Osteoblast (primary cell): ENCODE measurements around the gene GKN2. TPM values are rescaled to one million over a fixed set of nuclear protein-coding genes. Genes with fewer than 3 reads are reported as not detected.

Experiments
- DNase-seq: peaks from one replicate; pipeline ENCODE4 v3.0.0; 2011; ENCODE audit warnings: low spot score, mixed read lengths; ENCODE audit not compliant: insufficient read length; ENCODE audit errors: missing footprints
- H2AFZ ChIP-seq: 2 replicates; pipeline ENCODE4 v1.6.0; 2011; ENCODE audit warnings: mild to moderate bottlenecking, low read length
- H3K27ac ChIP-seq: 2 replicates; pipeline ENCODE4 v1.5.1; 2011; ENCODE audit warnings: mild to moderate bottlenecking, low read depth, low read length, moderate library complexity
- H3K27me3 ChIP-seq: 2 replicates; pipeline ENCODE4 v1.6.0; 2012; ENCODE audit warnings: mild to moderate bottlenecking, control low read depth, inconsistent platforms, low read length, moderate library complexity; ENCODE audit not compliant: insufficient read depth
- H3K36me3 ChIP-seq: 2 replicates; pipeline ENCODE4 v1.5.1; 2011; ENCODE audit warnings: mild to moderate bottlenecking, low read length, control low read depth, moderate library complexity; ENCODE audit not compliant: insufficient read depth
- H3K4me1 ChIP-seq: 2 replicates; pipeline ENCODE4 v1.5.1; 2011; ENCODE audit warnings: mild to moderate bottlenecking, low read length, control low read depth, moderate library complexity; ENCODE audit not compliant: insufficient read depth
- H3K4me2 ChIP-seq: 2 replicates; pipeline ENCODE4 v1.6.0; 2011; ENCODE audit warnings: mild to moderate bottlenecking, low read length; ENCODE audit not compliant: insufficient read depth
- H3K4me3 ChIP-seq: fragments of 200-600 bp; sonication (generic); 3 replicates; pipeline ENCODE4 v1.5.1; 2012; ENCODE audit warnings: mild to moderate bottlenecking, low read length, inconsistent platforms; ENCODE audit not compliant: insufficient read depth
- H3K79me2 ChIP-seq: 2 replicates; pipeline ENCODE4 v1.6.0; 2012; ENCODE audit warnings: mild to moderate bottlenecking, low read length, control low read depth, inconsistent platforms; ENCODE audit not compliant: insufficient read depth
- H3K9me3 ChIP-seq: 2 replicates; pipeline ENCODE4 v1.5.1; 2011; ENCODE audit warnings: low read depth, low read length, control low read depth
- H4K20me1 ChIP-seq: 2 replicates; pipeline ENCODE4 v1.6.0; 2012; ENCODE audit warnings: mild to moderate bottlenecking, low read length, control low read depth; ENCODE audit not compliant: insufficient read depth
- total RNA-seq: library from RNA; depleted of rRNA; stranded (reverse); fragments of >200 nt; gene quantifications from 2 replicates; pipeline ENCODE4 v1.2.3, GENCODE V29; 2012
- TF ChIP-seq, protein P1 (sequence below): IDR thresholded peaks from 2 replicates; pipeline ENCODE4 v1.5.1; 2011; ENCODE audit warnings: mild to moderate bottlenecking, low read depth, low read length, moderate library complexity; ENCODE audit errors: extremely low read depth

GKN2 gene
- total RNA-seq, 1 donor = not detected

DNA sequence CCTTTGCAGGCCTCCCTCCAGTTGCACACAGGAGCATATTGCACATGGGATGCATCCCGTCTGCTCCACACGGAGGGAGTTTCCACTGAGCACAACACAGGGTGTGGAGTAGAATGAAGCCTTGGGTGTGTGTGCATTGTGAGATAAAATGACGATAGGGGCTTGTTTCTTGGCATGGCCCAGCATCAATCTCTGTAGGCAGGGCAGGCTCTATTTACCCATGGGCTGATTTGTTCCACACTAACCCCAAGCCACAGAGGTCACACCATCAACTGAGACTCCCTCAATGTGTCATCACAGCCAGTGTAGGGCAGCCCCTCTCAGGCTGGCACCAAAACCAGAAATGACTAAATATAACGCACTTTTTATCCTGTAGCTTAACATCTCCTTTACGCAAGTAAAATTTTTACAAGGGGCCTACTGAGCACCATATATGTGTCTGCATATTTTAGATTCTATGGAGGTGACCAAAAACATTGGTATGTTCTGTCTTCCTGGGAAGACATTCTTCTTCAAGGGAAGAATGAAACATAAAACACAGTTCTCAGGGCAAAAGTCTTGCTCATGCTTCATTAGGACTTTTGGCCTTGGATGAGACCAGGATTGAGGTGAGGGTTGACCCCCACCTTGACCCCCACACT, 19.0 kb upstream of the GKN2 start:
- Histone ChIP-seq H3K4me1 (peaks cover 43% of the 10 kb centered on the region), H3K36me3 (no peaks in the 10 kb centered on the region), H3K4me3 (no peak overlapping the region), H3K79me2 (no peaks in the 10 kb centered on the region), H4K20me1 (no peaks in the 10 kb centered on the region), H3K27ac (peak overlapping the region; percentile 98), H3K9me3 (no peaks in the 10 kb centered on the region), H3K4me2 (peak overlapping the region; percentile 37), H3K27me3 (no peaks in the 10 kb centered on the region), H2AFZ (no peak overlapping the region)
- TF ChIP-seq, protein P1, sequence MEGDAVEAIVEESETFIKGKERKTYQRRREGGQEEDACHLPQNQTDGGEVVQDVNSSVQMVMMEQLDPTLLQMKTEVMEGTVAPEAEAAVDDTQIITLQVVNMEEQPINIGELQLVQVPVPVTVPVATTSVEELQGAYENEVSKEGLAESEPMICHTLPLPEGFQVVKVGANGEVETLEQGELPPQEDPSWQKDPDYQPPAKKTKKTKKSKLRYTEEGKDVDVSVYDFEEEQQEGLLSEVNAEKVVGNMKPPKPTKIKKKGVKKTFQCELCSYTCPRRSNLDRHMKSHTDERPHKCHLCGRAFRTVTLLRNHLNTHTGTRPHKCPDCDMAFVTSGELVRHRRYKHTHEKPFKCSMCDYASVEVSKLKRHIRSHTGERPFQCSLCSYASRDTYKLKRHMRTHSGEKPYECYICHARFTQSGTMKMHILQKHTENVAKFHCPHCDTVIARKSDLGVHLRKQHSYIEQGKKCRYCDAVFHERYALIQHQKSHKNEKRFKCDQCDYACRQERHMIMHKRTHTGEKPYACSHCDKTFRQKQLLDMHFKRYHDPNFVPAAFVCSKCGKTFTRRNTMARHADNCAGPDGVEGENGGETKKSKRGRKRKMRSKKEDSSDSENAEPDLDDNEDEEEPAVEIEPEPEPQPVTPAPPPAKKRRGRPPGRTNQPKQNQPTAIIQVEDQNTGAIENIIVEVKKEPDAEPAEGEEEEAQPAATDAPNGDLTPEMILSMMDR = no peak
- DNase-seq = peak; percentile 84

- no peaks in the 10 kb centered on the region for H3K79me2 ChIP-seq
- peak overlapping the region; percentile 37 for H3K4me2 ChIP-seq
- peaks cover 43% of the 10 kb centered on the region for H3K4me1 ChIP-seq
- peak overlapping the region; percentile 98 for H3K27ac ChIP-seq
- H3K27me3 ChIP-seq = no peaks in the 10 kb centered on the region
- no peak overlapping the region for H3K4me3 ChIP-seq
- H3K9me3 ChIP-seq = no peaks in the 10 kb centered on the region
- no peaks in the 10 kb centered on the region for H3K36me3 ChIP-seq
- TF ChIP-seq, protein P1 = no peak
- H4K20me1 ChIP-seq = no peaks in the 10 kb centered on the region
- peak; percentile 49 for DNase-seq
- no peak overlapping the region for H2AFZ ChIP-seq
Measured at GRCh38 chr2:68970566-68971265, 18.0 kb upstream of the GKN2 start.

DNA sequence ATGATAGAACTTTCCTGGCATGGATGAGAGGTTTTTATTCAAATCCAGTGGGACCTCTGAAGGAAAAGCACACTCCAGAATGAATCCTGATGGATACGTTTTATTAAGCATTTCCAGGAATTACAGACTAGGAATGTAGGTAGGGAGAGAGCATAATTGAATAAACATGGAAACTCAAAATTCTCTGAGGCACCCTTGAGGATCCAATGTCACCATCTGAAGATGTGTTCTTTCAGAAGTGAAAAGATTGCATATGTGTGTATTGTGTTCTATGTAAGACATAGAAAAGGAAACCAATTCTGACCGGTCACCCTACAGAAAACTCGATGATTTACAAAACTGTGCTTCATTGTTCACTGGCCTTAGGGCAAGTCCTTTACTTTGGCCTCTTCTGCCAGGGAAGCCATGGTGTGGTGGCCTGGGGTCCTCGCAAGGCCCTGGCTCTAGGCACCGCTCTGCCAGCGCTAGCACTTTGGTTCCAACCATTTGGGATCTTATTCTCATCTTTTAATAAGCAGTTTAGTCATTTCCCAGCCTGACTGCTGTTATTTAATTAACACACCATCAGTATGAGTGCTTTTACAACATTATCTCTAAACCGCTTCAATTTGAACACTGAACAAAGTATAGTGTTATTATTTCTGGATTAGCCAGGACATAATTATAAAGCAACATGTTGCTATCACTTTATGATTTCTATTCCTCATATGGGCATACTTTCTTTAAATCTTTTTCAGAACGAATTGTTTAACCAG, 17.2 kb upstream of the GKN2 start:
- TF ChIP-seq, protein P1 = no peak
- H3K79me2 ChIP-seq = no peaks in the 10 kb centered on the region
- DNase-seq = no peak
- no peaks in the 10 kb centered on the region for H3K27me3 ChIP-seq
- no peak overlapping the region for H2AFZ ChIP-seq
- H3K4me2 ChIP-seq = no peak overlapping the region
- no peaks in the 10 kb centered on the region for H4K20me1 ChIP-seq
- no peaks in the 10 kb centered on the region for H3K9me3 ChIP-seq
- H3K4me3 ChIP-seq = no peak overlapping the region
- H3K4me1 ChIP-seq = peaks cover 36% of the 10 kb centered on the region
- H3K36me3 ChIP-seq = no peaks in the 10 kb centered on the region
- peak overlapping the region; percentile 98 for H3K27ac ChIP-seq

DNA sequence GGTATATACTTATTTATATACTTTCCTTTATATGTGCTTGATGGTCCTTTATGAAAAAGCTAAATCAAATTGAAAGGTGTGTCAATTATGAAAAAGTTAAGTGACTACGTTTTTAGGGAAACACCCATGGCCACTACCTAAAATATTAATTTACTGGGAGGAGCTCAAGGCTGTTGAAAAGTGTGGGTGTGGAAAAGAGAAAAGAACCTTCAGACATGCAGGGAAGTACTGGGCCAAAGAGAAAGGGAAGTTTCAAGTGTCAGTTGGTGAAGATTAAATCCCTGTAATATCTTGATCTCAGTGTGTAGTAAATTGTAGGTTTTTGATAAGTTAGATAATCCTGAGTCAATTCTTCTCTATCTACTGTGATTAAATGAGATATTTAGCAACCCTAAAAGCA, 15.5 kb upstream of the GKN2 start:
- H3K4me2 ChIP-seq = no peak overlapping the region
- no peak overlapping the region for H3K4me3 ChIP-seq
- H3K9me3 ChIP-seq = no peaks in the 10 kb centered on the region
- no peaks in the 10 kb centered on the region for H4K20me1 ChIP-seq
- H3K4me1 ChIP-seq = peaks cover 28% of the 10 kb centered on the region
- TF ChIP-seq, protein P1 = no peak
- H3K27ac ChIP-seq = no peak overlapping the region
- no peaks in the 10 kb centered on the region for H3K36me3 ChIP-seq
- no peak for DNase-seq
- no peaks in the 10 kb centered on the region for H3K79me2 ChIP-seq
- H2AFZ ChIP-seq = no peak overlapping the region
- H3K27me3 ChIP-seq = no peaks in the 10 kb centered on the region
